Measurements from ENCODE around the gene MAST2.
A peak's percentile ranks its signal among the peaks of the same experiment; 100 is the strongest.
"Not testable (repeated sequence)": the region's sequence is repeated elsewhere in the genome, so short reads cannot be mapped to it uniquely, and the experiment has no call there.

Gene MAST2

GRCh38 chr1:46026531-46026930, 223.1 kb downstream of the MAST2 start:
- no peak for DNase-seq (ENCODE audit: low spot score)

GRCh38 chr1:46027788-46028573, 224.6 kb downstream of the MAST2 start:
- DNase-seq (ENCODE audit: low spot score) = no peak

GRCh38 chr1:46030074-46030870, 226.9 kb downstream of the MAST2 start:
- DNase-seq (ENCODE audit: low spot score) = no peak

GRCh38 chr1:46030876-46031660, 227.7 kb downstream of the MAST2 start:
- DNase-seq (ENCODE audit: low spot score) = no peak

- no peak for DNase-seq (ENCODE audit: low spot score)
Measured at GRCh38 chr1:46034601-46035516, 231.4 kb downstream of the MAST2 start.

GRCh38 chr1:46036894-46037839, 233.8 kb downstream of the MAST2 start:
- peak; percentile 91 for DNase-seq (ENCODE audit: low spot score)

- no peak for DNase-seq (ENCODE audit: low spot score)
Measured at GRCh38 chr1:46039571-46040052, 236.2 kb downstream of the MAST2 start.

GRCh38 chr1:46041551-46041950, 238.1 kb downstream of the MAST2 start:
- no peak for DNase-seq (ENCODE audit: low spot score)

- DNase-seq (ENCODE audit: low spot score) = no peak
Measured at GRCh38 chr1:46041974-46042373, 238.6 kb downstream of the MAST2 start.

- no peak for DNase-seq (ENCODE audit: low spot score)
Measured at GRCh38 chr1:46043458-46044017, 240.1 kb downstream of the MAST2 start.

- DNase-seq (ENCODE audit: low spot score) = no peak
Measured at GRCh38 chr1:46044116-46044515, 240.7 kb downstream of the MAST2 start.

GRCh38 chr1:46053734-46054133, 250.3 kb downstream of the MAST2 start:
- no peak for DNase-seq (ENCODE audit: low spot score)

GRCh38 chr1:46056325-46056724, 252.9 kb downstream of the MAST2 start:
- no peak for DNase-seq (ENCODE audit: low spot score)

GRCh38 chr1:46057215-46057614, 253.8 kb downstream of the MAST2 start:
- not testable (repeated sequence) for DNase-seq (ENCODE audit: low spot score)

- DNase-seq (ENCODE audit: low spot score) = no peak
Measured at GRCh38 chr1:46057781-46058180, 254.4 kb downstream of the MAST2 start.

GRCh38 chr1:46058936-46059335, 255.5 kb downstream of the MAST2 start:
- no peak for DNase-seq (ENCODE audit: low spot score)

- no peak for DNase-seq (ENCODE audit: low spot score)
Measured at GRCh38 chr1:46061146-46061545, 257.7 kb downstream of the MAST2 start.

GRCh38 chr1:46062651-46063319, 259.4 kb downstream of the MAST2 start:
- no peak for DNase-seq (ENCODE audit: low spot score)

- no peak for DNase-seq (ENCODE audit: low spot score)
Measured at GRCh38 chr1:46064708-46065107, 261.3 kb downstream of the MAST2 start.

Data from ecto neural progenitor cell (in vitro differentiated cells).